ENCODE data around the gene DAAM1.

Gene DAAM1

DNA sequence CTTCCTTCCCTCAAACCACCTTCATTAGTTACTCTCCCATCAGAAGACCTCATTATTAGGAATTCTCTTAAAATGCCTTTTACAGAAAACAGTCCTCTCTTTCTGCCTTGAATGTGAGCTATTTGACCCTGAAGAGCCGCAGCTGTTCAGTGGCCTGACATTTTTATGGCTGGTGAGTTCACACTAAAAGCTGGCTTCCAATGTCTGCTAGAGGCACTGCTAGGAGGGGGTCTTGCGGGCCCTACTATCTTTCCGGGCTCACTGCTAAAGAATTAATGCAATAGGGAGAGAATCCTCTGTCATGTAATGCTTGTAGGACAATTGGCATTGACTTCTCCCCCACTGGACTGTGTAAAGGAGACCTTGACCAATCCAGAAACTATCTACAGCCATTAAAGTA, 189.0 kb downstream of the DAAM1 start:
- no peak for DNase-seq

- no peak for DNase-seq
These were observed 189.6 kb downstream of the DAAM1 start for GRCh38 chr14:59377991-59378601.

GRCh38 chr14:59389936-59390335, 201.5 kb downstream of the DAAM1 start:
- no peak for DNase-seq

DNA sequence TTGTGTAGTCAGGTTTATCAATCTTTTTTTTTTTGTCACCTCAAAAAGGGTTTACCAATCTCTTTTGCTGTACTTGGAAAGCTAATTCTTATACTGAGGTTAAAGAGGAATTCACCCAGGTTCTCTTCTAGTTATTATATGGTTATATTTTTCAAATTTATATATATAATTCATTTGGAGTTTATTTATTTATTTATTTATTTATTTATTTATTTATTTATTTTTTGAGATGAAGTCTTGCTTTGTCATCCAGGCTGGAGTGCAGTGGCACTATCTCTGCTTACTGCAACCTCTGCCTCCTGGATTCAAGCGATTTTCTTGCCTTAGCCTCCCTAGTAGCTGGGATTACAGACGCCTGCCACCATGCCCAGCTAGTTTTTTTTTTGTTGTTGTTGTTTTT, 202.9 kb downstream of the DAAM1 start:
- DNase-seq = no peak

GRCh38 chr14:59394268-59394667, 205.8 kb downstream of the DAAM1 start:
- DNase-seq = no peak

- no peak for DNase-seq
These were observed 207.2 kb downstream of the DAAM1 start for GRCh38 chr14:59395672-59396071.

DNA sequence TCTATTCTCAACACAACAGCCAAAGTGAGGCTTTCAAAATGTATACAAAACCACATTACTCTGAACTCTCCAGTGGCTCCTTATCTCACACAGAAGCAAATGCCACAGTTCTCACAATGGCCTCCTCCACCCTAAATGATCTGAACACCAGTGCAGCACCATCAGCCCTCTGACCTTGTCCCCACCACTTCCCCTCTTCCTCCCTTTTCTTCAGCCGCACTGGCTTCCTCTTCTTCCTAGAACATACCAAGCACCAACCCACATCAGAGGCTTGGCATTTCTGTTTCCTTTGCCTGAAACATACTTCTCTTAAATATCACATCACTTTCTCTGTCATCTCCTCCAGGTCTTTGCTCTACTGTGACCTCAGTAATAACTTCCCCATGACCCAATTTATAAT, 210.4 kb downstream of the DAAM1 start:
- no peak for DNase-seq

DNA sequence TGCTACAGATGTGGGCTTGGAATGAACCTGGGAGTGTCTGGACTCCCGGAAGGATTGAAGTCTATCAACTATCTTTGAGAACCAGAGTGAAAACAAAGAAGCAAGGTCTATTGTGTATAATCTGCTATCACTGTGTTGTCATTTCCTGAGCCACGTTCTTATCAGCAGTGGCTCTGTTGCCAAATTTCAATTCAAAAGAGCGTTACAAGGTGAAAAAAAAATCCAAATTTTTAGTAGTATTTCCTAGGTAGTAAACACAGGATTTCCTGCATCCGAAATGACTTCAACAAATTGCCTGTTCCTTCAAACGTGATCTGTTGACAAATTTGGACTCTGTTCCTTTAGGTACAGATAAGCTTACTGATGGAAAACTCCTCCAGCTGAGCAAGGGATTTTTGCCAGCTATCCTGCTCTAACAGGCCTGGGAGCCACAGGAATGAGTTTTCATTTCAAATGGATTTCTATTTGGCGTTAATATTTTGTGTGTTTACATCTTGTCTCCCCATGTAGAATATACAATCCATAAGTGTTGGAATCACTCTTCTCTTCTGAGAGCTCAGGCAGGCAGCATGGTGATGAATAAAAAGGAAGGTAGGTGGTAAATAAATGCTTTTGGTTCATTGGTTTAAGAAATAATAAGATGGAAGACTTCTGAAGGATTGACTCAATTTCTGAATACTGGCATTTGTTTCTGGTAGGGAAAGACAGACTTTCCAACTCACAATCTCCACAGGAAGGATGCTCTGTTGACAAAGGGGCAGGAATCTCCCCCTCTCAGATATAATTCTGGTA, 218.2 kb downstream of the DAAM1 start:
- DNase-seq = no peak

GRCh38 chr14:59407246-59408010, 219.0 kb downstream of the DAAM1 start:
- no peak for DNase-seq

DNA sequence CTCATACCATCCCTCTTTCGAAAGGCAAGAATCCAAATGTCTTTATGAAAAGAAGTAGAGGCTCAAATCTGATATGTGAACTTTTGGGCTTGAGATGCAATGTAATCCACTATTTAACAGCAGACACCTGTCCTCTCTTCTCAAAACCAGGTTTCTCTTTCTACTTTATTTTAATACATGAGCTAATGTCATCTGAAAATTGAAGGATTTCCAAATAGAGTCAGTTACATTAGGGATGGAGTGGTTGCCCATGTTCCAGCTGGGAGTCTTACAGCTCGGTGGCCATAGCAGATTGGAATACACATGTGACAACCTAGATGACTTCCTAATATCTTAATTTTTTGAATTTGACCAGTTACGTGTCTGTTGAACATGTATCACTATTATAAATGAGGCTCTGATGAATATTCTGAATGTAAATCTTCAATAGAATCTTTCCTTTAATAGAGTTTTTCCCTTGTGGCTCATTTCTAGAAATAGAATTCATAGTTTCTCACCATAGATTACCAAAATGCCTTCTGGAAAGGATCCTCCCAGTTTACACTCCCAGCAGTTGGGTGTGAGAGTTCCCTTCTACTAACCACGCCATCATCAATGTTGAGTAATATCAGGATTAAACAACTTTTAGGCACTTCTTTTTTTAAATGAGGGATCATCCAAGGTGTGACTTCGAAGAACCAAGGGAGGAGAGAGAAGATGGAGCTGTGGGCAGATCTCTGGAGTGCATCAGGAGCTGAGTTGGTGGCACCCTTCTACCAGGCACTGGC, 227.6 kb downstream of the DAAM1 start:
- no peak for DNase-seq

DNA sequence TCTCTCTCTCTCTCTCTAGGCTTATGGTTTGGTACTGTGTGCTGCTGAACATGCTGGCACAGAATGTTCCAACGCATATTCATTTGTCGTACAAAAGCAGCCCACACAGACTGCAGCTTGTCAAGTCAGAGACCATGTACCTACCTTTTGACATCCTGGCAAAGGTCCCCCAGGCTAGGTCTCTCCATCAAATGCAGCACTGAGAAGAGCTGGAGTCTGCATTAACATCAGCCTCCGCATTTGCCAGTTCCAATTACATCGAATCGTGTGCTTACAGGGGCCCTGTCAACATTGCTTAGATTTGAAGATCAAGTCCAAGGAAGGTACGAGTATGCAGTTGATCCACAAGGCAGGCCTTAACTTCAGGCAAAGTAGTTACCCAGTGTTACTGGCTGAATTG, 228.8 kb downstream of the DAAM1 start:
- DNase-seq = no peak

GRCh38 chr14:59419303-59419702, 230.8 kb downstream of the DAAM1 start:
- DNase-seq = no peak
